CD4-positive, alpha-beta T cell treated with Interleukin-10 for 1 hour (primary cell): Measurements from ENCODE around the gene PCDHA9.
"Not testable (repeated sequence)": the region's sequence is repeated elsewhere in the genome, so short reads cannot be mapped to it uniquely, and the experiment has no call there.

Source experiments
- DNase-seq: peaks from one replicate; pipeline ENCODE4 v3.0.0-alpha.2; 2020

PCDHA9 gene, protein sequence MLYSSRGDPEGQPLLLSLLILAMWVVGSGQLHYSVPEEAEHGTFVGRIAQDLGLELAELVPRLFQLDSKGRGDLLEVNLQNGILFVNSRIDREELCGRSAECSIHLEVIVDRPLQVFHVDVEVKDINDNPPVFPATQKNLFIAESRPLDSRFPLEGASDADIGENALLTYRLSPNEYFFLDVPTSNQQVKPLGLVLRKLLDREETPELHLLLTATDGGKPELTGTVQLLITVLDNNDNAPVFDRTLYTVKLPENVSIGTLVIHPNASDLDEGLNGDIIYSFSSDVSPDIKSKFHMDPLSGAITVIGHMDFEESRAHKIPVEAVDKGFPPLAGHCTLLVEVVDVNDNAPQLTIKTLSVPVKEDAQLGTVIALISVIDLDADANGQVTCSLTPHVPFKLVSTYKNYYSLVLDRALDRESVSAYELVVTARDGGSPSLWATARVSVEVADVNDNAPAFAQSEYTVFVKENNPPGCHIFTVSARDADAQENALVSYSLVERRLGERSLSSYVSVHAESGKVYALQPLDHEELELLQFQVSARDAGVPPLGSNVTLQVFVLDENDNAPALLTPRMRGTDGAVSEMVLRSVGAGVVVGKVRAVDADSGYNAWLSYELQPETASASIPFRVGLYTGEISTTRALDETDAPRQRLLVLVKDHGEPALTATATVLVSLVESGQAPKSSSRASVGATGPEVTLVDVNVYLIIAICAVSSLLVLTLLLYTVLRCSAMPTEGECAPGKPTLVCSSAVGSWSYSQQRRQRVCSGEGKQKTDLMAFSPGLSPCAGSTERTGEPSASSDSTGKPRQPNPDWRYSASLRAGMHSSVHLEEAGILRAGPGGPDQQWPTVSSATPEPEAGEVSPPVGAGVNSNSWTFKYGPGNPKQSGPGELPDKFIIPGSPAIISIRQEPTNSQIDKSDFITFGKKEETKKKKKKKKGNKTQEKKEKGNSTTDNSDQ

DNA sequence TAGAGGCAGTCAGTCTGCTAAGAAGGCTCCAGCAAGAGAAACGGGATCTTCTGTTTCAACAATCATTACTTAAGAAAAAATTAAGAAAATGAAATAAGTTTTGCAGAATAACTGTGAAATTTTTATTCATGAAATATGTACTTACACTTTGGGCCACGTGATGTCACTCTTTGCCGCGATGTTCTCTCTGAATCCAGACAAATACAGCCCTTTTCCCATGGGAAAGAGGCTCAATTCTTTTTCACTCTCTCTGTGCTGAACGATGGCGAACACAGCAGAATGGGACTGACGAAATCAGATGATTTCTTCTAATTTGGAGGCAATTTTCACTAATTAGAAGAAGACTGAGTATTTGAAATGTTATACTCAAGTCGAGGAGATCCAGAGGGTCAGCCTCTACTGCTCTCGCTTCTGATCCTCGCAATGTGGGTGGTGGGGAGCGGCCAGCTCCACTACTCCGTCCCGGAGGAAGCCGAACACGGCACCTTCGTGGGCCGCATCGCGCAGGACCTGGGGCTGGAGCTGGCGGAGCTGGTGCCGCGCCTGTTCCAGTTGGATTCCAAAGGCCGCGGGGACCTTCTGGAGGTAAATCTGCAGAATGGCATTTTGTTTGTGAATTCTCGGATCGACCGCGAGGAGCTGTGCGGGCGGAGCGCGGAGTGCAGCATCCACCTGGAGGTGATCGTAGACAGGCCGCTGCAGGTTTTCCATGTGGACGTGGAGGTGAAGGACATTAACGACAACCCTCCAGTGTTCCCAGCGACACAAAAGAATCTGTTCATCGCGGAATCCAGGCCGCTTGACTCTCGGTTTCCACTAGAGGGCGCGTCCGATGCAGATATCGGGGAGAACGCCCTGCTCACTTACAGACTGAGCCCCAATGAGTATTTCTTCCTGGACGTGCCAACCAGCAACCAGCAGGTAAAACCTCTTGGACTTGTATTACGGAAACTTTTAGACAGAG, at the start of gene PCDHA9:
Gene PCDHA9, plus strand, starts transcription at position 244 of the 964 bp plus-strand sequence. Its CDS starts 114 bp downstream, at position 358.
- not testable (repeated sequence) for DNase-seq

DNA sequence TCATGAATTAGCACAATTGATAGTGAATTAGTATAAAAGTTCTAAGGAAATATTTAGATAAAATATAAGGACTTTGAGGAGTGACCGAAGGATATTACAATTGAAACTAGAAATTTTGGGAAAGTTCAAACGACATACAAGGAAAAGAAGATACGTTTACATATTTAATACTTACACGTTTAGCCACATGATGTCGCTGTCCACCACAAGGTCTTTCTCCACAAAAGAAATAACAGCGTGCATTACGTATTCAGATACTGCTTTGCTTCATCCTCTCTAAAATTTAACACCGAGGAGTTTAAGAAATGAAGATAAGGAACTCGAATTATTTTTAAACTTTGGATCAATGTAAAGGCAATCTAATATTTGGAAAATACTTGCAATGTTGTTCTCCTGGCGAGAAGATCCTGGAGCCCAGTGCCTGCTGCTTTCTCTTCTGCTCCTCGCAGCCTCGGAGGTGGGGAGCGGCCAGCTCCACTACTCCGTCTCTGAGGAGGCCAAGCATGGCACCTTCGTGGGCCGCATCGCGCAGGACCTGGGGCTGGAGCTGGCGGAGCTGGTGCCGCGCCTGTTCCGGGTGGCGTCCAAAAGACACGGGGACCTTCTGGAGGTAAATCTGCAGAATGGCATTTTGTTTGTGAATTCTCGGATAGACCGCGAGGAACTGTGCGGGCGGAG, 47.2 kb upstream of the PCDHA9 start, which contains the start of gene PCDHA3:
Gene PCDHA3, plus strand, starts transcription at position 242 of the 678 bp plus-strand sequence.
- no peak for DNase-seq

DNA sequence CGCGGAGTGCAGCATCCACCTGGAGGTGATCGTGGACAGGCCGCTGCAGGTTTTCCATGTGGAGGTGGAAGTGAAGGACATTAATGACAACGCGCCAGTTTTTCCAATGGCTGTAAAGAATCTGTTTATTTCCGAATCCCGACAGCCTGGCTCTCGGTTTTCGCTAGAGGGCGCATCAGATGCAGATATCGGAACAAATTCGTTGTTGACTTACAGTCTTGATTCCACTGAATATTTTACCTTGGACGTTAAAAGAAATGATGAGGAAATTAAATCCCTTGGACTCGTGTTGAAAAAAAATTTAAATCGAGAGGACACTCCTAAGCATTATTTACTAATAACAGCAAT, 46.7 kb upstream of the PCDHA9 start:
- DNase-seq, result no peak

DNA sequence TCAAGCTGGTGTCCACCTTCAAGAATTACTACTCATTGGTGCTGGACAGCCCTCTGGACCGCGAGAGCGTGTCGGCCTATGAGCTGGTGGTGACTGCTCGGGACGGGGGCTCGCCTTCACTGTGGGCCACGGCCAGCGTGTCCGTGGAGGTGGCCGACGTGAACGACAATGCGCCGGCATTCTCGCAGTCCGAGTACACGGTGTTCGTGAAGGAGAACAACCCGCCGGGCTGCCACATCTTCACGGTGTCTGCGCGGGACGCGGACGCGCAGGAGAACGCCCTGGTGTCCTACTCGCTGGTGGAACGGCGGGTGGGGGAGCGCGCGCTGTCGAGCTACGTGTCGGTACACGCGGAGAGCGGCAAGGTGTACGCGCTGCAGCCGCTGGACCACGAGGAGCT, 45.8 kb upstream of the PCDHA9 start:
- not testable (repeated sequence) for DNase-seq

DNA sequence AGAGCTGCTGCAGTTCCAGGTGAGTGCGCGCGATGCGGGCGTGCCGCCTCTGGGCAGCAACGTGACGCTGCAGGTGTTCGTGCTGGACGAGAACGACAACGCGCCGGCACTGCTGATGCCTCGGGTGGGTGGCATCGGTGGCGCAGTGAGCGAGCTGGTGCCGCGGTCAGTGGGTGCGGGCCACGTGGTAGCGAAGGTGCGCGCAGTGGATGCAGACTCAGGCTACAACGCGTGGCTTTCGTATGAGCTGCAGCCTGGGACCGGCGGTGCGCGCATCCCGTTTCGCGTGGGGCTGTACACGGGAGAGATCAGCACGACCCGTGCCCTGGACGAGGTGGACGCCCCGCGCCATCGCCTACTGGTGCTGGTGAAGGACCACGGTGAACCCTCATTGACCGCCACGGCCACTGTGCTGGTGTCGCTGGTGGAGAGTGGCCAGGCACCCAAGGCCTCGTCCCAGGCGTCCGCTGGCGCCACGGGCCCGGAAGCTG, 45.4 kb upstream of the PCDHA9 start:
- DNase-seq, result no peak

DNA sequence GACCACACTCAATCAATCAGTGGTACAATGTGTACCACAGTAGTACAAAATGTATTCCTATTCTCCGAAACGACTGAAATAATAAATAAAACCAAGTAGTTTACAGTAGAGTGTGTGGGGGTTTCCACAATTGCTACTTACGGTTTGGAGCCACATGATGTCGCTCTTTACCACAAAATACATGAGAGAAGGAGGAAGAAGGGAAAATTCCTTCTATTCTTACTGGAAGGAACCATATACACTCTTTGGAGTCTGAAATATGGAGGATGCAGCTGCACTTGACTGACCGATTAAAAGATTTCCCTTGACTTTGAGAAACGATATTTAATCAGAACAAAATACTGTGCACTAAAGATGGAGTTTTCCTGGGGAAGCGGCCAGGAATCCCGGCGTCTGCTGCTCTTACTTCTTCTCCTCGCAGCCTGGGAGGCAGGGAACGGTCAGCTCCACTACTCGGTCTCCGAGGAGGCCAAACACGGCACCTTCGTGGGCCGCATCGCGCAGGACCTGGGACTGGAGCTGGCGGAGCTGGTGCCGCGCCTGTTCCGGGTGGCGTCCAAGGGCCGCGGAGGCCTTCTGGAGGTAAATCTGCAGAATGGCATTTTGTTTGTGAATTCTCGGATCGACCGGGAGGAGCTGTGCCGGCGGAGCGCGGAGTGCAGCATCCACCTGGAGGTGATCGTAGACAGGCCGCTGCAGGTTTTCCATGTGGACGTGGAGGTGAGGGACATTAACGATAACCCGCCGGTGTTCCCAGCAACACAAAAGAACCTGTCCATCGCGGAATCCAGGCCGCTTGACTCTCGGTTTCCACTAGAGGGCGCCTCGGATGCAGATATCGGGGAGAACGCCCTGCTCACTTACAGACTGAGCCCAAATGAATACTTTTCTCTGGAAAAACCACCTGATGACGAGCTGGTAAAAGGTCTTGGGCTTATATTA, 41.1 kb upstream of the PCDHA9 start, which contains the start of gene PCDHA4:
Gene PCDHA4, plus strand, starts transcription at position 235 of the 942 bp plus-strand sequence.
- DNase-seq, result no peak

DNA sequence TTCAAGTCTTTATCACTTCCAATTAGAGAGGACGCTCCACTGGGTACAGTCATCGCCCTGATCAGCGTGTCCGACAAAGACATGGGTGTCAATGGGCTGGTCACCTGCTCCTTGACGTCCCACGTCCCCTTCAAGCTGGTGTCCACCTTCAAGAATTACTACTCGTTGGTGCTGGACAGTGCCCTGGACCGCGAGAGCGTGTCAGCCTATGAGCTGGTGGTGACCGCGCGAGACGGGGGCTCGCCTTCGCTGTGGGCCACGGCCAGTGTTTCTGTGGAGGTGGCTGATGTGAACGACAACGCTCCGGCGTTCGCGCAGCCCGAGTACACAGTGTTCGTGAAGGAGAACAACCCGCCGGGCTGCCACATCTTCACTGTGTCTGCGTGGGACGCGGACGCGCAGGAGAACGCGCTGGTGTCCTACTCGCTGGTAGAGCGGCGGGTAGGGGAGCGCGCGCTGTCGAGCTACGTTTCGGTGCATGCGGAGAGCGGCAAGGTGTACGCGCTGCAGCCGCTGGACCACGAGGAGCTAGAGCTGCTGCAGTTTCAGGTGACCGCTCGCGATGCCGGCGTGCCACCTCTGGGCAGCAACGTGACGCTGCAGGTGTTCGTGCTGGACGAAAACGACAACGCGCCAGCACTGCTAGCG, 39.8 kb upstream of the PCDHA9 start:
- DNase-seq, result not testable (repeated sequence)

DNA sequence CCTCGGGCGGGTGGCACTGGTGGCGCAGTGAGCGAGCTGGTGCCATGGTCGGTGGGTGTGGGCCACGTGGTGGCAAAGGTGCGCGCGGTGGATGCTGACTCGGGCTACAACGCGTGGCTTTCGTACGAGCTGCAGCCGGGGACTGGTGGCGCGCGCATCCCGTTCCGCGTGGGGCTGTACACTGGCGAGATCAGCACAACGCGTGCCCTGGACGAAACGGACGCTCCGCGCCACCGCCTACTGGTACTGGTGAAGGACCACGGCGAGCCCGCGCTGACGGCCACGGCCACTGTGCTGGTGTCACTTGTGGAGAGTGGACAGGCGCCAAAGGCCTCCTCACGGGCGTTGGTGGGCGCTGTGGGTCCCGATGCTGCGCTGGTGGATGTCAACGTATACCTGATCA, 39.3 kb upstream of the PCDHA9 start:
- no peak for DNase-seq

DNA sequence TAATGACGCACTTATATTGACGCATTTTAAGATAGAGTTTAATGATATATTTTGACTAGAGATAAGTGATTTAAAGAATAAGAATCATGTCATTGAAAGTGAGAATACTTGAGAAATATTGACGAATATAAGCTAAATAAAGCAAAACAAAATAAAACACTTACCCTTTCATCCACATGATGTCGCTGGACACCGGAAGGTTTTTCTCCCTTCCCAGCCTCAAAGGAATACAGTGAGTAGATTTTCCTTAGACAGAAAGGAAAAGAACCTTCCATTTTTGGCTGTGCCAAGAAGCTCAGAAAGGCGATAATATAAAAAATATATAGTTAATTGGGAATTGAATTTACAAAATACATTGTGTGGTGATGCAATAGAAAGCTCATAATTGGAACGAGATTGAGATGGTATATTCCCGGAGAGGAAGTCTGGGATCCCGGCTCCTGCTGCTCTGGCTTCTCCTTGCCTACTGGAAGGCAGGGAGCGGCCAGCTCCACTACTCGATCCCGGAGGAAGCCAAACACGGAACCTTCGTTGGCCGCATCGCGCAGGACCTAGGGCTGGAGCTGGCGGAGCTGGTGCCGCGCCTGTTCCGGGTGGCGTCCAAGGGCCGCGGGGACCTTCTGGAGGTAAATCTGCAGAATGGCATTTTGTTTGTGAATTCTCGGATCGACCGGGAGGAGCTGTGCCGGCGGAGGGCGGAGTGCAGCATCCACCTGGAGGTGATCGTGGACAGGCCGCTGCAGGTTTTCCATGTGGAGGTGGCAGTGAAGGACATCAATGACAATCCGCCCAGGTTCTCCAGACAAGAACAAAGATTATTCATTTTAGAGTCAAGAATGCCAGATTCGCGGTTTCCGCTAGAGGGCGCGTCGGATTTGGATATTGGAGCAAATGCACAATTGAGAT, 26.6 kb upstream of the PCDHA9 start, which contains the start of gene PCDHA5:
Gene PCDHA5, plus strand, starts transcription at position 239 of the 906 bp plus-strand sequence.
- no peak for DNase-seq

DNA sequence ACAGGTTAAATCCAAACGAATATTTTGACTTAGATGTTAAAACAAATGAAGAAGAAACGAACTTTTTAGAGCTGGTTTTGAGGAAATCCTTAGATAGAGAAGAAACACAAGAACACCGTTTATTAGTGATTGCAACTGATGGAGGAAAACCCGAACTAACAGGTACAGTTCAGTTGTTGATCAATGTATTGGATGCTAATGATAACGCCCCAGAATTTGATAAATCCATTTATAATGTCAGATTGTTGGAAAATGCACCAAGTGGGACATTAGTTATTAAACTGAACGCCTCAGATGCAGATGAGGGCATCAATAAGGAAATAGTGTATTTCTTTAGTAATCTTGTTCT, 25.9 kb upstream of the PCDHA9 start:
- no peak for DNase-seq

DNA sequence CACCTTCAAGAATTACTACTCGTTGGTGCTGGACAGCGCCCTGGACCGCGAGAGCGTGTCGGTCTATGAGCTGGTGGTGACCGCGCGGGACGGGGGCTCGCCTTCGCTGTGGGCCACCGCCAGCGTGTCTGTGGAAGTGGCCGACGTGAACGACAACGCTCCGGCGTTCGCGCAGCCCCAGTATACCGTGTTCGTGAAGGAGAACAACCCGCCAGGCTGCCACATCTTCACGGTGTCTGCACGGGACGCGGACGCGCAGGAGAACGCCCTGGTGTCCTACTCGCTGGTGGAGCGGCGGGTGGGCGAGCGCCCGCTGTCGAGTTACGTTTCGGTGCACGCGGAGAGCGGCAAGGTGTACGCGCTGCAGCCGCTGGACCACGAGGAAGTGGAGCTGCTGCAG, 25.2 kb upstream of the PCDHA9 start:
- not testable (repeated sequence) for DNase-seq

DNA sequence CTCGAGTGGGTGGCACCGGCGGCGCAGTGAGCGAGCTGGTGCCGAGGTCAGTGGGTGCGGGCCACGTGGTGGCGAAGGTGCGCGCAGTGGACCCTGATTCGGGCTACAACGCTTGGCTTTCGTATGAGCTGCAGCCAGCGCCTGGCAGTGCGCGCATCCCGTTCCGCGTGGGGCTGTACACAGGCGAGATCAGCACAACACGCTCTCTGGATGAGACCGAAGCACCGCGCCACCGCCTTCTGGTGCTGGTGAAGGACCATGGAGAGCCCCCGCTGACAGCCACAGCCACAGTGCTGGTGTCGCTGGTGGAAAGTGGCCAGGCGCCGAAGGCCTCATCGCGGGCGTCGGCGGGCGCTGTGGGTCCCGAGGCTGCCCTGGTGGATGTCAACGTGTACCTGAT, 24.7 kb upstream of the PCDHA9 start:
- no peak for DNase-seq

DNA sequence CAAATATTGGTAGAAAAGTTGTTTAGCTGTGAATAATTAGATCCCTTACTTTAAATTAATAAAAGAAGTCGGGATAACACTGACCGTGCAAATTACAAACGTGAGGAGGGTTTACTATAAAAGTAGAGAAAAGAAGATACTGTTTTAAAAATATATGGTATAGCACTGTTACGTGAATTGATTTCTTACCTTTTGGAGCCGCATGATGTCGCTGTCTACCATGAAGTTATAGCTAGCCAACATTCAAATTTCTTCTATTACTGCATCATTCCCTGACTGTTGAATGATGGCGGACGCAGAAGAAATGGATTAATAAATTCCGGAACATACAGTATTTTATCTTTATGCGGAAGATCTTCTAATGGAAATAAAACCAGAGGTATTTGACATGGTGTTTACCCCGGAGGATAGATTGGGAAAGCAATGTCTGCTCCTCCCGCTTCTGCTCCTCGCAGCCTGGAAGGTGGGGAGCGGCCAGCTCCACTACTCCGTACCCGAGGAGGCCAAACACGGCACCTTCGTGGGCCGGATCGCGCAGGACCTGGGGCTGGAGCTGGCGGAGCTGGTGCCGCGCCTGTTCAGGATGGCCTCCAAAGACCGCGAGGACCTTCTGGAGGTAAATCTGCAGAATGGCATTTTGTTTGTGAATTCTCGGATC, 20.3 kb upstream of the PCDHA9 start, which contains the start of gene PCDHA6:
Gene PCDHA6, plus strand, starts transcription at position 257 of the 658 bp plus-strand sequence. Its CDS starts 132 bp downstream, at position 389.
- no peak for DNase-seq

DNA sequence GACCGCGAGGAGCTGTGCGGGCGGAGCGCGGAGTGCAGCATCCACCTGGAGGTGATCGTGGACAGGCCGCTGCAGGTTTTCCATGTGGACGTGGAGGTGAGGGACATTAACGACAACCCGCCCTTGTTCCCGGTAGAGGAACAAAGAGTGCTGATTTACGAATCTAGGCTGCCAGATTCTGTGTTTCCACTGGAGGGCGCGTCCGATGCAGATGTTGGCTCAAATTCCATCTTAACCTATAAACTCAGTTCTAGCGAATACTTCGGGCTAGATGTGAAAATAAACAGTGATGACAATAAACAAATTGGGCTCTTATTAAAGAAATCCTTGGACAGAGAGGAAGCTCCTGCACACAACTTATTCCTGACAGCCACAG, 19.8 kb upstream of the PCDHA9 start:
- DNase-seq, result no peak

DNA sequence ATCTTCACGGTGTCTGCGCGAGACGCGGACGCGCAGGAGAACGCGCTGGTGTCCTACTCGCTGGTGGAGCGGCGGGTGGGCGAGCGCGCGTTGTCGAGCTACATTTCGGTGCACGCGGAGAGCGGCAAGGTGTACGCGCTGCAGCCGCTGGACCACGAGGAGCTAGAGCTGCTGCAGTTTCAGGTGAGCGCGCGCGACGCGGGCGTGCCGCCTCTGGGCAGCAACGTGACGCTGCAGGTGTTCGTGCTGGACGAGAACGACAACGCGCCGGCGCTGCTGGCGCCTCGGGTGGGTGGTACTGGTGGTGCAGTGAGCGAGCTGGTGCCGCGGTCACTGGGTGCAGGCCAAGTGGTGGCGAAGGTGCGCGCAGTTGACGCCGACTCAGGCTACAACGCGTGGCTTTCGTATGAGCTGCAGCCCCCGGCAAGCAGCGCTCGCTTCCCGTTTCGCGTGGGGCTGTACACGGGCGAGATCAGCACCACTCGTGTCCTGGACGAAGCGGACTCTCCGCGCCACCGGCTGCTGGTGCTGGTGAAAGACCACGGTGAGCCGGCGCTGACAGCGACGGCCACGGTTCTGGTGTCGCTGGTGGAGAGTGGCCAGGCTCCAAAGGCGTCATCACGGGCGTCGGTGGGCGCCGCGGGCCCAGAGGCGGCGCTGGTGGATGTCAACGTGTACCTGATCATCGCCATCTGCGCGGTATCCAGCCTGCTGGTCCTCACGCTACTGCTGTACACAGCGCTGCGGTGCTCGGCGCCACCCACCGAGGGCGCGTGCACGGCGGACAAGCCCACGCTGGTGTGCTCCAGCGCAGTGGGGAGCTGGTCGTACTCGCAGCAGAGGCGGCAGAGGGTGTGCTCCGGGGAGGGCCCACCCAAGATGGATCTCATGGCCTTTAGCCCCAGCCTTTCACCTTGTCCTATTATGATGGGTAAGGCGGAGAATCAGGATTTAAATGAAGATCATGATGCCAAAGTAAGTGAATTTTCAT, 18.4 kb upstream of the PCDHA9 start:
- DNase-seq, result not testable (repeated sequence)

DNA sequence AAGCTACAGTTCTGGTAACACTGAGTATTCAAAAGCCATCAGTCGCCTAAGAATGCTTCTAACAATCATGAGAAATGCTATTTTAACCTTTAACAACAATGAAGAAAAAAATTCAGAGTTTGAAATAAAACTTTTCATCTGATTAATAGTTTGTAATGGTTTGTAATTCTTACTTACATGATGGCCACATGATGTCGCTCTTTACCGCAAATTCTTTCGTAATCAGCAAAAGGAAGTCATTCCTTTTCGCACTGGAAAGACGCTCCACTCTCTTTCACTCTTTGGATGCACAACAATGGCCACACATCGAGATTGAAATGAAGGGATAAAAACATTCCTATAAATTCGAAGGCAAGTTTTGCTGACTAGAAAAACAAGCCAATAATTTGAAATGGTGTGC, 14.2 kb upstream of the PCDHA9 start, which contains the start of gene PCDHA7:
Gene PCDHA7, plus strand, starts transcription at position 277 of the 400 bp plus-strand sequence. Its CDS starts 115 bp downstream, at position 392.
- DNase-seq, result no peak
